ENCODE results near the gene CC2D2B.
"Not testable (repeated sequence)": the region's sequence is repeated elsewhere in the genome, so short reads cannot be mapped to it uniquely, and the experiment has no call there.

- TF ChIP-seq CTCF, POLR2A (IDR thresholded peaks at IDR 0.05): not testable (repeated sequence)
Observed at GRCh38 chr10:95994376-95994775, 86.6 kb downstream of the CC2D2B start.
